GM23248 (cell line): ENCODE results near the gene RUNX3. TPM values are rescaled to one million over a fixed set of nuclear protein-coding genes. Genes with fewer than 3 reads are reported as not detected.

Experiments
- DNase-seq: peaks from one replicate; pipeline ENCODE4 v3.0.0-alpha.2; 2015
- H2AFZ ChIP-seq: fragments of 200-600 bp; sonication (generic); 2 replicates; pipeline ENCODE4 v1.6.1; 2016; ENCODE audit warnings: antibody characterized with exemption
- H3F3A ChIP-seq: fragments of 200-600 bp; sonication (generic); 2 replicates; pipeline ENCODE4 v1.6.1; 2016; ENCODE audit warnings: mild to moderate bottlenecking, antibody characterized with exemption, mixed run types; ENCODE audit not compliant: insufficient read depth
- H3K27ac ChIP-seq: fragments of 200-600 bp; sonication (generic); 2 replicates; pipeline ENCODE4 v1.5.1; 2016; ENCODE audit warnings: mild to moderate bottlenecking
- H3K27me3 ChIP-seq: fragments of 200-600 bp; sonication (generic); replicated peaks from 2 replicates; pipeline ENCODE4 v1.6.1; 2016; ENCODE audit warnings: mild to moderate bottlenecking; ENCODE audit not compliant: insufficient read depth
- H3K36me3 ChIP-seq: fragments of 200-600 bp; sonication (generic); 2 replicates; pipeline ENCODE4 v1.6.1; 2016; ENCODE audit warnings: low read depth, mild to moderate bottlenecking
- H3K4me1 ChIP-seq: fragments of 200-600 bp; sonication (generic); 2 replicates; pipeline ENCODE4 v1.6.1; 2016; ENCODE audit warnings: mild to moderate bottlenecking; ENCODE audit not compliant: insufficient read depth
- H3K4me2 ChIP-seq: fragments of 200-600 bp; sonication (generic); one replicate; pipeline ENCODE4 v1.6.1; 2016; ENCODE audit warnings: mild to moderate bottlenecking; ENCODE audit not compliant: unreplicated experiment
- H3K4me3 ChIP-seq: fragments of 200-600 bp; sonication (generic); 2 replicates; pipeline ENCODE4 v1.5.1; 2016; ENCODE audit warnings: mild to moderate bottlenecking
- H3K79me2 ChIP-seq: fragments of 200-600 bp; sonication (generic); 2 replicates; pipeline ENCODE4 v1.6.1; 2016; ENCODE audit warnings: mild to moderate bottlenecking; ENCODE audit not compliant: insufficient read depth
- H3K9ac ChIP-seq: fragments of 200-600 bp; sonication (generic); 2 replicates; pipeline ENCODE4 v1.6.1; 2016; ENCODE audit warnings: mild to moderate bottlenecking
- H3K9me2 ChIP-seq: fragments of 200-600 bp; sonication (generic); 2 replicates; pipeline ENCODE4 v1.6.1; 2016; ENCODE audit warnings: mixed run types, mild to moderate bottlenecking, moderate library complexity; ENCODE audit not compliant: insufficient read depth
- H3K9me3 ChIP-seq: fragments of 200-600 bp; sonication (generic); one replicate; pipeline ENCODE4 v1.6.1; 2017; ENCODE audit warnings: low read depth
- H4K20me1 ChIP-seq: fragments of 200-600 bp; sonication (generic); 2 replicates; pipeline ENCODE4 v1.6.0; 2016; ENCODE audit not compliant: insufficient read depth
- EZH2 ChIP-seq: fragments of 200-600 bp; sonication (generic); IDR thresholded peaks from 2 replicates; pipeline ENCODE4 v1.6.1; 2018; ENCODE audit warnings: antibody characterized with exemption, mild to moderate bottlenecking; ENCODE audit not compliant: insufficient read depth, poor library complexity, severe bottlenecking
- EZH2phosphoT487 ChIP-seq: fragments of 200-600 bp; sonication (generic); IDR thresholded peaks from 2 replicates; pipeline ENCODE4 v1.6.1; 2018; ENCODE audit warnings: antibody characterized with exemption, moderate library complexity, mild to moderate bottlenecking, low read depth; ENCODE audit not compliant: insufficient read depth
- WGBS, 2 experiments: methylation state at CpG; one replicate each; pipeline ENCODE4 v1.1.6; 2015 to 2017; ENCODE audit warnings: low lambda C conversion rate in 2 of 2, low coverage in 1 of 2; ENCODE audit errors: missing lambda C conversion rate in 2 of 2; 5-methylcytosine and 5-hydroxymethylcytosine counted together
- in situ Hi-C: fragments of 300-500 bp; cut with MboI; formaldehyde crosslinking; loops from 2 replicates; pipeline ENCODE4 v1.15.0; 2020
- polyA plus RNA-seq: library from polyadenylated mRNA; unstranded; fragments of >200 nt; fragmentation: Nextera tagmentation; extraction: Ambion mirVana; gene quantifications from 2 replicates; pipeline ENCODE4 v1.2.1, GENCODE V29; 2016
- total RNA-seq: library from RNA; depleted of rRNA; stranded (reverse); fragments of >200 nt; shearing (Covaris generic); gene quantifications from 2 replicates; pipeline ENCODE4 v1.2.3, GENCODE V29; 2014

The RUNX3 gene
- total and polyA plus RNA-seq, 2 experiments from 2014 or later, result 0.43 to 1.4 TPM

DNA sequence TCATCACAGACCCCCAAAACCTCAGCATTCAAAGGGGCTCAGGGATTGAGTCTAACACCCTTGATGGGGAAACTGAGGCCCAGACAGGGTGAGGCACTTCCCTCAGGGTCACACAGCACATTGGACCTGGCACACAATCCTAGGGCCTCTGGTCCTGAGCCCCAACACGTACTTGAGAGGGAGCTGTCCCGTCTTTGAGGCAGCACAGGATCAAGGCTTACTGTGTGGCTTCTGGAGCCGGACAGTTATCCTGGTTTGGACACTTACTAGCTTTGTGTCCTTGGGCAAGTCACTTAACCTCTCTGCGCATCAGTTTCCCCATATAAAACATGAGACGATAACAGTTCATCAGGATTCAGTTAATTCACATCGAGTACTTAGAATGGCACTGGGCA lies 26.5 kb downstream of the RUNX3 start:
- H3K36me3 ChIP-seq, result no peaks in the 10 kb centered on the region

DNA sequence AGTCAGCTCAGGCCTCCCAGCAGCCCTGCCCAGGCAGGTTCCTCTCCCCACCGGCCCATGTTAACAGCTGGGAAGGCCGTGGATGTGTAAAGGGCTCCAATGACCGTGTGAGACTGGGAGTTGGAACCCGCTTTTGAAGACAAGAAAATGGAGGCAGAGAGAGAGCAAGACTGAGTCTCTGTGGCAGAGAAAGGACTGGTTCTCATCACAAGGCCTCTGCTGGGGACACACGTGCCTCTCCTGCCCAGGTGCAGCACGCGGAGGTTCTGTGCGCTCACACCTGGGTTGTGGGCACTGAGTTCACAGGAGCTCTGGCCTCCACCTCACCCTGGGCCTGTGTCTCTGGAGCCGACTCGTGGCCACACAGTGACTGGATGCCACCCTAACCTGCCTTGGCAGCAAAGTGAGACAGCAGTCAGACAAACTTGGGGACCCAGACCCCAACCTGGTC lies 27.0 kb downstream of the RUNX3 start:
- Histone ChIP-seq H3K4me1 (no peaks in the 10 kb centered on the region), H3K36me3 (no peaks in the 10 kb centered on the region), H3F3A (no peaks in the 10 kb centered on the region), H3K9me2 (no peaks in the 10 kb centered on the region), H3K4me2 (no peak overlapping the region), H3K79me2 (no peaks in the 10 kb centered on the region), H4K20me1 (no peaks in the 10 kb centered on the region), H3K9me3 (no peaks in the 10 kb centered on the region), H2AFZ (no peak overlapping the region), H3K27me3 (no peaks in the 10 kb centered on the region), H3K27ac (no peak overlapping the region), H3K4me3 (no peak overlapping the region), H3K9ac (no peak overlapping the region)
- no peak for TF ChIP-seq EZH2phosphoT487
- in situ Hi-C loops, result no loop called here
- WGBS, 2 experiments, result 87 to 91% methylated on average over 10 of the region's 10 CpGs
- DNase-seq, result no peak

More for the DNA sequence above, 26.5 kb downstream of the RUNX3 start:
- 84 to 92% methylated on average over 6 of the region's 6 CpGs for WGBS, 2 experiments
- Histone ChIP-seq H3F3A (no peaks in the 10 kb centered on the region), H3K27ac (no peak overlapping the region), H3K9me3 (no peaks in the 10 kb centered on the region), H3K4me3 (no peak overlapping the region), H4K20me1 (no peaks in the 10 kb centered on the region), H3K9ac (no peak overlapping the region), H3K4me2 (no peak overlapping the region), H3K9me2 (no peaks in the 10 kb centered on the region), H3K4me1 (no peaks in the 10 kb centered on the region), H3K79me2 (no peaks in the 10 kb centered on the region), H3K27me3 (no peaks in the 10 kb centered on the region), H2AFZ (no peak overlapping the region)
- DNase-seq, result no peak
- no peak for TF ChIP-seq EZH2phosphoT487
- no peak for TF ChIP-seq EZH2
- in situ Hi-C loops, result no loop called here

GRCh38 chr1:24902471-24902891 lies 27.6 kb downstream of the RUNX3 start:
- no peaks in the 10 kb centered on the region for H3K4me1 ChIP-seq
- in situ Hi-C loops, result no loop called here
- H3F3A ChIP-seq, result no peaks in the 10 kb centered on the region
- H3K27ac ChIP-seq, result no peak overlapping the region
- H3K27me3 ChIP-seq, result no peaks in the 10 kb centered on the region
- H3K79me2 ChIP-seq, result no peaks in the 10 kb centered on the region
- H3K9me3 ChIP-seq, result no peaks in the 10 kb centered on the region
- H3K36me3 ChIP-seq, result no peaks in the 10 kb centered on the region
- H3K4me2 ChIP-seq, result no peak overlapping the region
- H3K9ac ChIP-seq, result no peak overlapping the region
- no peak overlapping the region for H3K4me3 ChIP-seq
- TF ChIP-seq EZH2, result no peak
- TF ChIP-seq EZH2phosphoT487, result no peak
- no peaks in the 10 kb centered on the region for H4K20me1 ChIP-seq
- WGBS, 2 experiments, result 85 to 86% methylated on average over 17 to 22 of the region's 22 CpGs
- no peak for DNase-seq
- no peaks in the 10 kb centered on the region for H3K9me2 ChIP-seq
- no peak overlapping the region for H2AFZ ChIP-seq

DNA sequence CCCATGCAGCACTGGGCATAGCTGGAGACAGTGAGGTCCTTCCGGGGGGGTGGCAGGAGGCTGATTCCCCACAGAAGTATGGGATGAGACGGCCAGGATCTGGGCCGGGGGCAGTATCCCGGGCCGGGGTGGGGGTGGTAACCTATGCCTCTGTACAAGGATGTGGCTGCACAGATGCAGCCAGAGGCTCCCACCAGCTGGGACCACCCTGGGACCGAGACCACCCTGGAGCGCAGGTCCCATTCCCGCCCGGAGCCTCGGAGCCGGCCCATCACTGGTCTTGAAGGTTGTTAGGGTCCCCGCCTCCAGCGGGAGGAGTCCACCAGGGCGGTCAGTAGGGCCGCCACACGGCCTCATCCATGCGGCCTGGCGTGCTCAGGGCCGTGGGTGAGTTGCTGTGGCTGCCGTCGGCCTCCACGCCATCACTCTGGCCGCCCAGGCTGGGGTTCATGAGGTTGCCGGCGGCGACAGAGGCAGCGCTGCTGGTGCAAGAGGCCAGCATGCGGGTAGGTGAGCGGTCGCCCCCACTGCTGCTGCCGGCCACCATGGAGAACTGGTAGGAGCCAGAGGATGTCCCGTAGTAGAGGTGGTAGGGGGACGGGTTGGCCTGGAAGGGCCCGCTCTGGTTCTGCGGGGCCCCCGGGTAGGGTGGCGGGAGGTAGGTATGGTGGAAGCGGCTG lies 28.1 kb downstream of the RUNX3 start:
- no peaks in the 10 kb centered on the region for H3K9me3 ChIP-seq
- H3K4me3 ChIP-seq, result no peak overlapping the region
- H3K9me2 ChIP-seq, result no peaks in the 10 kb centered on the region
- 88 to 91% methylated on average over 27 to 38 of the region's 38 CpGs for WGBS, 2 experiments
- H4K20me1 ChIP-seq, result no peaks in the 10 kb centered on the region
- H3K9ac ChIP-seq, result no peak overlapping the region
- no peak overlapping the region for H3K4me2 ChIP-seq
- no peaks in the 10 kb centered on the region for H3F3A ChIP-seq
- no peaks in the 10 kb centered on the region for H3K36me3 ChIP-seq
- H3K79me2 ChIP-seq, result no peaks in the 10 kb centered on the region
- H3K27ac ChIP-seq, result no peak overlapping the region
- H3K4me1 ChIP-seq, result no peaks in the 10 kb centered on the region
- TF ChIP-seq EZH2phosphoT487 (no peak), EZH2 (no peak)
- H2AFZ ChIP-seq, result no peak overlapping the region
- no peak for DNase-seq
- in situ Hi-C loops, result no loop called here
- H3K27me3 ChIP-seq, result no peaks in the 10 kb centered on the region
